GM18873 (cell line): ENCODE results near the gene SERPINB12.

Experiments used
- ATAC-seq: cut with Tn5 transposase; IDR thresholded peaks from one replicate; pipeline ENCODE4 v1.9.1; 2021; ENCODE audit warnings: mild to moderate bottlenecking, moderate library complexity, moderate number of reproducible peaks; ENCODE audit not compliant: unreplicated experiment, low FRiP score

The SERPINB12 gene

DNA sequence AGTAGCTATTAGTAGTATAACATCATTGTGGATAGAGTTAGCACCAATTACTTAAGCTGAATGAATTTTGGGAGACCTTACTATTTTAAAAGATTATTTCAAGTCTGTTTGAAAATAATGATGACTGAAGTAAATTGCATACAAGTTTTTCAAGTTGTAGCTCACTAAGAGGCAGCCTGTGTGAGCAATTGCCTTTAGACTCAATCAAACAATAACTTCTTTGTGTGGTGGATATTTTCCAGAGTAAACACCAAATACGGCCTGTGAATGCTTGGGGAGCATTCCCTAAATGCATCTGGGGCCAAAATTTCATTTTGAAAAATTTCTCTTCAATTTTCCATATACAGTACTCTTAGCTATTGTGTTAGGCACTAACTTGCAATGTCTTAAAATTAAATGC, 7.9 kb downstream of the SERPINB12 start:
- ATAC-seq = no peak

GRCh38 chr18:63551769-63552168, 9.6 kb downstream of the SERPINB12 start:
- ATAC-seq = no peak

GRCh38 chr18:63552581-63552980, 10.4 kb downstream of the SERPINB12 start:
- no peak for ATAC-seq

GRCh38 chr18:63553081-63553480, 10.9 kb downstream of the SERPINB12 start:
- ATAC-seq = no peak

DNA sequence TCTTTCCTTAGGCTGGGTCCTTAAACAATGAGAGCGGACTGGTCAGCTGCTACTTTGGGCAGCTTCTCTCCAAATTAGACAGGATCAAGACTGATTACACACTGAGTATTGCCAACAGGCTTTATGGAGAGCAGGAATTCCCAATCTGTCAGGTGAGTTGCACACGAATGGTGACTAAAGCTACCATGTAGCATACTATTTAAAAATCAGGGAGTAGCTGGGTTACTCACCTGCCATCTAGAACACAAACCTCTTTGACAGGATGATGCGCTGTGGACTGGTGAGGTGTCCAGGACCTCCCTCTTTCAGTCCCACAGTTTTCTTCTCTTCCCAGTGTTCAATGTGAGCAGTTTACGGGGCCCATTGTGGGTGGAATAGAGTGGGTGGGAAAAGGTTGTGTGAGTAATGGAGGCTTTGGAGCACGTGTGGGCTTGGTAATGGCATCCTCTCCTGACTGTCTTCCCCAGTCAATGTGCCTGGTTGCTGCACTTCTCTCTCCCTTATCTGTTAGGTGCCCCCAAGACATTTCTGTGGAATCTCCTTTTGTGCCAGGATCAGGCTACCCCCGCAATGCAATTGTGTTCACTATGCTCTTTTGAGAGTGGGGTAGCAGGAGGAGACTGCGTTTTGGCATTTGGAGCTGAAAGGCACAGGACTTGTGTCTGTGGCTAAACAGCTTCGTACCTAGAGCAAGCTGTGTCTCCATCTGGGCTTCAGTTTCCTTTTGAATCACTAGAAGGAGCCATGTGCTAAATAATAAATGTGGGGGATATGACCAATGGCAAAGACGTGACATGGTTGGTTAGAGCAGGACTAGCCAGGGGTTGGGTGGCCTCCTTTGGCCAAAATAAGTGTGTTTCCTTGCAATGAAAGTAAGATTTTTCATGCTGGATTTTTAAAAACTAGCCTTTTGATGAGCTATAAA, 17.7 kb downstream of the SERPINB12 start:
- no peak for ATAC-seq

DNA sequence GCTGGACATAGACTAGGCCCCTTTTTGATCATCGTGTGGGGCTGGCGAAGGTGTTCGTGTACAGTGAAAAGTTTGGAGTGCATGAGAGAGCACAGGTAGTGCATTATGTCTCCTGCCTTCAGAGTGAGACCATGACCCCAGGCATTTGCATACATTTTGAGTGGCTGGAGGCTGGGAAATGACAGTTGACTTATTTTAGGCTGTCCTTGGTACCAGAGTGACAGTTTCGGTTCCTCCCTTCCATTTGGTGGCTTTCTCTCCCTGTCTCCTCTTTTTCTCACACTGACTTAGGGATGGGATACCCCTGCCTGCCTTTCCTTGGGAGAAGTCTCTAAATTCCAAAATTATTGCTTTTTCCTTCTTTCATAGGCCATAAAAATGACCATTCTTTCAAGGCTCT, 20.1 kb downstream of the SERPINB12 start:
- ATAC-seq = peak; percentile 62

GRCh38 chr18:63564021-63564420, 21.9 kb downstream of the SERPINB12 start:
- ATAC-seq = no peak

GRCh38 chr18:63564561-63564960, 22.4 kb downstream of the SERPINB12 start:
- ATAC-seq = no peak

- no peak for ATAC-seq
These were observed 25.1 kb downstream of the SERPINB12 start for GRCh38 chr18:63567276-63567675.

DNA sequence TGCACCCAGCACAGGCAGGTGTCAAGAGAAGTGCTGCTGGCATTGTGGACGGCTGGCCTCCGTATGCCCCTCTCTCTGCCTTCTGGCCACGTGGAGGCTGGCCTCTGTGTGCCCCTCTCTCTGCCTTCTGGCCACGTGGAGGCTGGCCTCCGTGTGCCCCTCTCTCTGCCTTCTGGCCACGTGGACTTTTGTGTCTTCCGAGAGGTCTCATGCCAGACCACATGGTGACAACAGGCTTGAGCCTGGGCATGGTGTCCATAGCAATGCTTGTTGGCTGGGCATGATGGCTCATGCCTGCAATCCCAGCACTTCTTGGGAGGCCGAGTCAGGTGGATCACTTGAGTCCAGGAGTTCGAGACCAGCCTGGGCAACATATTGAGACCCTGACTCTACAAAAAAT, 25.7 kb downstream of the SERPINB12 start:
- no peak for ATAC-seq

DNA sequence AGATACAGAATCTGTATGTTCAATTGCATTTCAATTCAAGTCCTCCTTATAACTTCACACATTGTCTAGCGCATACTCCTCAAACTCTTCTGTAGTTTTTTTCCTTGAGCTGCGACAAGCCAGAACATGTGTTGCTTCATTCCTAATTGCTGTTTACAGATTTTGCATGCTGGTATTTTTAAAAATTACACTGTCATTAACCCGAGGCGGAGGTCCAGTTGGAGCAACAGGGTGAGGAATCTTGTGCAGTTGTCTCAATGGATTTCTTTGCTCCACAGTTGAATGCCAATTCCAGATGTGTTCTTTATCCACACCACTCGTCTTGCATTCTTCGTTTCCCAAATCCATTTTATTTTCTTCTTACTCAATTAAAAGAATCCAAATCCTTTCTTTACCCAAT, 28.6 kb downstream of the SERPINB12 start:
- ATAC-seq = no peak

- no peak for ATAC-seq
These were observed 33.5 kb downstream of the SERPINB12 start for GRCh38 chr18:63575681-63576080.

GRCh38 chr18:63578357-63578958, 36.3 kb downstream of the SERPINB12 start:
- peak; percentile 60 for ATAC-seq

DNA sequence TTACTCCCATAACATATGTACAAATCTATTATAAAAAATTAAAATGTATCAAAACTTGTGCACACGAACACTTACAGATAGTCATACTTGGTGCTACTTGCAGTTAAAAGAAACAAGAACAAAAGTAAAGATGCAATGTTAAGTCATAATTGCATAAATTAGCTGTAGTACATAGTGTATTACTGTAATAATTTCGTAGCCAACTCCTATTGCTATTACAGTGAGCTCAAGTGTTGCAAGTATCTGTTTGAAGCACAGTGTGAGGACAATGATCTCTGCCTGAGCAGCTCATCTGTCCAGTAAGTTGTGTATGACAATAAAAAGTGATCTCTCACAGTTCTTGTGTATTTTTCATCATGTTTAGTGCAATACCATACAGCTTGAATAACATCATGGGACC, 37.4 kb downstream of the SERPINB12 start:
- no peak for ATAC-seq

DNA sequence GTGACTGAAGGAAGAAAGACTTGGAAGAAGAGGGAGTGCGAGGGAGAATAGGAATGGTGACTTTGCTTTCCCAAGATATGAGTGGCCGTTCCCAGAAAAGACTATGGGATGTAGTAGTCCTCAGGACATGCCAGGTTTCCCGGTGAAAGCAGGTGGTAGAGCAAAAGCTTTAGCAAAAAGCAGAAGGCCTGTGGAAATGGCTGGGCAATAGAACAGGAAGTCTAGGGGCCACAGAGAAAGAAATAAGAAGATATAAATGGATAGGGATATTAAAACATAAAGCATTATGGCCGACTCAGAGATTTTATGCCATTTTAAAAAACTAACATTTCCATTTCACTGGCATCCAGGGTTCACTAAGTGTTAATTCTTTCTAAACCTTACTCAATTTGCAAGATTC, 43.8 kb downstream of the SERPINB12 start:
- ATAC-seq = no peak

DNA sequence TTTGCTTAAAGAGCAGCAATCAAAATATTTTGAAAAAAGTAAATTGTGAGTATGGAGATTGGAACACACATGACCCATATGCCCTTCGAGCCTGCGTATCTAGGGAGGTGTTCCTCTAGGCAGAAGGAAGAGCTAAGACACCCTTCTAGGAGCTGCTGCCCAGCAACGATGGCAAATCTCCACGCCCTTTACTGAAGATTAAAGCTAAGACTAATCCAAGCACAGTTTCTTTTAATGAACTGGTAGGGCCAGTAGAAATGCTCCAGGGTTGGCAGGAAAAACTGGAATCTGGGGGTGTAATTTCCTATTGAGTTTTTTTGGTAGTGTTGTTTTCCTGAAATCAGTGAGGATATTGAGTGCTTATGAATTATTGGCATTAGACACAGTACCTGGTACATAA, 44.3 kb downstream of the SERPINB12 start:
- no peak for ATAC-seq

GRCh38 chr18:63586966-63587365, 44.8 kb downstream of the SERPINB12 start, which contains the start of gene SERPINB13:
Gene SERPINB13 (plus strand): TSS chr18:63587343. CDS start chr18:63588668, 1,325 bp downstream.
- no peak for ATAC-seq

DNA sequence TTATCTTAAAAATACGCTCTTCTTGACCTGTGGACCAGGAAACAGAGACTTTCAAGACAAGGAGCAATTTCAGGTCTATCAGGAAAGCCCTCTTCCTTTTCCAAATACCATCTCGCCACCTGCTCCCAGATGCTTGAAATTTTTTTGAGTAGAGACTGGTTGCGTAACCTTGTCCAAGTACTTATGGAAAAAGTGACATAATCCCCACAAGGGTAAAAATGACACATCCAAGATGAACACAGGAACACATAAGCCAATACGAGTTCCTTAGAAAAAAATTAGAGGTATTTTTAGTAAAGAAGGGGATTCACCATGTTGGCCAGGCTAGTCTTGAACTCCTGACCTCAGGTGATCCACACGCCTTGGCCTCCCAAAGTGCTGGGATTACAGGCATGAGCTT, 46.7 kb downstream of the SERPINB12 start:
- no peak for ATAC-seq

DNA sequence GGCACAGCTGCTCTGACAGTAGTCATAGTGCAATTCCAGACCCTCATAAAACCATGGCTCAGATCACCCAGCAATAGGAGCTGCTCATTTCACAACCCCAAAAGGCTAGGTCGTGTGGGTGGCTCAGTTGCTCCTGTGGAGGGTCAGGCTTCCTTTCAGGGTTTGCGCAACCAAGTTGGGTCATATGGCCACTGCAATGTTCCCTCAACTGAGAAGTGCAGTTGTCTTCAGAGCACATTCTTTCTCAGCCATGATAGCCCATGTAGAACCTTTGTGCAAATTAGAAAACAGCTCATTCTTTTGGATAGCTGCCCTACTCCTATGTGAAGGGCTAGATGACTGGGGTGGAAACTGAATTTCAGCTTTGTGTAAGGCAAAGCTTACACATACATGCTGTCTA, 48.2 kb downstream of the SERPINB12 start:
- no peak for ATAC-seq

DNA sequence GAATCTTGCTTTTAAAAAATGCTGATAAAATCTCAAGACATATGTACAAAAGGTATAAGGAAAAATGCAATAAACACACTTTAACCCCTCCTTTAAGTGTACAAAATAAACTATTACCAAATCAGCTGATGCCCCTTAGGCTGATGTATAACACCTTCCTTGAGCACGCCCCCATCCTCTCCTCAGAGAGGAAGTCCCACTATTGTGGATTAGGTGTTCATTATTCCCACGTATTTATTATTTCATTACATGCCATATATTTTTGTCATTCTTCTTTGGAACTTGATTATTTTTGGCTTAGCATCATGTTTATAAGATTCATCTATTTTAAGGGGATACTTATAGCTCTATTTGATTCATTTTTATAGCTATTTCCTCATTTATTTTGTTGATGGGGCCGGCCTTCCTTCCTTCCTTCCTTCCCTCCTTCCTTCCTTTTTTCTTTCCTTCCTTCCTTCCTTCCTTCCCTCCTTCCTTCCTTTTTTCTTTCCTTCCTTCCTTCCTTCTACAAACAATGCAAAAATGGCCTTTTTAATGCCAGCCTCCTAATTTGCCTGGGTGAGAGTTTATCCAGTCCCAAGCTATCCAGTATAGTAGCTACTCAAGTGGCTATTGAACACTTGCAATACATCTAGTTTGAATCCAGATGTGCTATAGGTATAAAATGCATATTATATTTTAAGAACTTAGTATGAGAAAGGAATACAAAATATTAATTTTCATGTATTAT, 49.0 kb downstream of the SERPINB12 start:
- ATAC-seq = no peak

DNA sequence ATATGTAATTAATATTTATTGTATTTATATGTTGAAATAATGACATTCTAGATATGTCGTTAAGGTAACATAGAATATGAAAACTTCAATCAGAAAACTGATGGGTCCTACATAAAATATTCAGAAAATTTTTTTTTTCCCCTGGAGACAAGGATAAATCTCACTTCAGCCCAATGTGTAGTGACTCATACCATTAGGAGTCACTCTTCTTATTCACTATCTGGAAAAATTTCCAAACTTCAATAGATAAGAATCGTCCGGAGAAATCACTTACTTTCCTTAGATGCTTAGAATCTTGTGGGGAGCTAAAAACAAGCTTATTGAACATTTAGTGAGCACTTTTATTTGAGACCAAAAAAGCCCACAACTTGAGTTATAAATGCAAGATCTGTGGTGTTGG, 49.6 kb downstream of the SERPINB12 start:
- no peak for ATAC-seq
